Fibroblast of pulmonary artery (primary cell): ENCODE results near the gene ATXN1.

Source experiments
- DNase-seq: peaks from one replicate; pipeline ENCODE4 v3.0.0-alpha.2; 2010; ENCODE audit warnings: low read depth
- H3K4me3 ChIP-seq: replicated peaks from 2 replicates; pipeline ENCODE4 v1.5.1; 2011; ENCODE audit warnings: low read depth, mild to moderate bottlenecking, control low read depth, low read length, moderate library complexity
- CTCF ChIP-seq: IDR thresholded peaks from 2 replicates; pipeline ENCODE4 v1.5.1; 2011; ENCODE audit warnings: mild to moderate bottlenecking, control low read depth, low read length, inconsistent platforms; ENCODE audit errors: missing control alignments

The ATXN1 gene

GRCh38 chr6:16295060-16295459 lies 466.2 kb downstream of the ATXN1 start:
- TF ChIP-seq CTCF: no peak
- DNase-seq: no peak
- no peak overlapping the region for H3K4me3 ChIP-seq

GRCh38 chr6:16294371-16294770 lies 466.9 kb downstream of the ATXN1 start:
- TF ChIP-seq CTCF: no peak
- no peak overlapping the region for H3K4me3 ChIP-seq
- no peak for DNase-seq

GRCh38 chr6:16292942-16293341 lies 468.3 kb downstream of the ATXN1 start:
- no peak for DNase-seq
- no peak overlapping the region for H3K4me3 ChIP-seq
- TF ChIP-seq CTCF: no peak

- no peak for TF ChIP-seq CTCF
- DNase-seq: no peak
- no peak overlapping the region for H3K4me3 ChIP-seq
Measured at GRCh38 chr6:16292432-16292831, 468.8 kb downstream of the ATXN1 start.

- no peak for TF ChIP-seq CTCF
- H3K4me3 ChIP-seq: no peak overlapping the region
Measured at GRCh38 chr6:16291739-16292138, 469.5 kb downstream of the ATXN1 start.

GRCh38 chr6:16288163-16288562 lies 473.1 kb downstream of the ATXN1 start:
- no peak for DNase-seq
- TF ChIP-seq CTCF: no peak

More at GRCh38 chr6:16291739-16292138, 469.5 kb downstream of the ATXN1 start:
- DNase-seq: no peak

GRCh38 chr6:16286151-16286522 lies 475.1 kb downstream of the ATXN1 start:
- H3K4me3 ChIP-seq: no peak overlapping the region
- DNase-seq: peak; percentile 61

More at GRCh38 chr6:16288163-16288562, 473.1 kb downstream of the ATXN1 start:
- H3K4me3 ChIP-seq: no peak overlapping the region

More at GRCh38 chr6:16286151-16286522, 475.1 kb downstream of the ATXN1 start:
- peak; percentile 96 for TF ChIP-seq CTCF
